Activated T-cell treated with anti-CD3 and anti-CD28 coated beads, Interleukin-2, amount 50 U/mL, for 72 hours (primary cell): ENCODE data around the gene ZNF729. TPM values are rescaled to one million over a fixed set of nuclear protein-coding genes. Genes with fewer than 3 reads are reported as not detected.
"Not testable (repeated sequence)": the region's sequence is repeated elsewhere in the genome, so short reads cannot be mapped to it uniquely, and the experiment has no call there.

Source experiments
- ATAC-seq, 2 donors: fragments of 150-1000 bp; cut with Tn5 transposase; replicated peaks in 1 of 2; 2 replicates each; pipeline ENCODE4 v1.10.0; 2021; ENCODE audit warnings: moderate library complexity in 2 of 2, mild to moderate bottlenecking in 1 of 2
- DNase-seq, 2 donors: peaks; one replicate each; pipeline ENCODE4 v3.0.0; 2021 to 2022; ENCODE audit warnings: mixed read lengths in 1 of 2
- H3K27ac Mint-ChIP-seq: one replicate; pipeline ENCODE4 v1.8.0; 2022; ENCODE audit warnings: mild to moderate bottlenecking, moderate library complexity, mixed read lengths
- H3K27me3 Mint-ChIP-seq: one replicate; pipeline ENCODE4 v1.8.0; 2022; ENCODE audit warnings: low read depth, mixed read lengths
- H3K36me3 Mint-ChIP-seq, 2 donors: one replicate each; pipeline ENCODE4 v1.8.0; 2022; ENCODE audit warnings: mixed read lengths in 2 of 2, mild to moderate bottlenecking in 1 of 2; ENCODE audit not compliant: insufficient read depth in 2 of 2
- H3K4me1 Mint-ChIP-seq: one replicate; pipeline ENCODE4 v1.8.0; 2022; ENCODE audit warnings: low read depth, mixed read lengths
- H3K4me3 Mint-ChIP-seq, 2 donors: one replicate each; pipeline ENCODE4 v1.8.0; 2022; ENCODE audit warnings: mild to moderate bottlenecking in 2 of 2, mixed read lengths in 2 of 2, moderate library complexity in 2 of 2
- H3K9me3 Mint-ChIP-seq, 2 donors: one replicate each; pipeline ENCODE4 v1.8.0; 2022; ENCODE audit warnings: mixed read lengths in 2 of 2
- total RNA-seq, 2 donors: library from RNA; stranded (reverse); gene quantifications; one replicate each; pipeline ENCODE4 v1.2.3, GENCODE V29; 2022

ZNF729 gene
- not detected for total RNA-seq

GRCh38 chr19:22286151-22286810 lies at the start of gene ZNF729:
ZNF729 (plus strand) TSS chr19:22286441; CDS start chr19:22286526, 85 bp downstream.
- DNase-seq (no peak), ATAC-seq (no peak)
- Mint-ChIP-seq H3K4me1 (no peaks in the 10 kb centered on the region), H3K4me3 (no peak within 1 kb of the TSS), H3K27me3 (no peaks in the 10 kb centered on the region), H3K36me3 (peaks cover 0 to 10% of the 10 kb centered on the region in 2 donors), H3K27ac (no peak within 1 kb of the TSS), H3K9me3 (peaks cover 5 to 8% of the 10 kb centered on the region in 2 donors)

DNA sequence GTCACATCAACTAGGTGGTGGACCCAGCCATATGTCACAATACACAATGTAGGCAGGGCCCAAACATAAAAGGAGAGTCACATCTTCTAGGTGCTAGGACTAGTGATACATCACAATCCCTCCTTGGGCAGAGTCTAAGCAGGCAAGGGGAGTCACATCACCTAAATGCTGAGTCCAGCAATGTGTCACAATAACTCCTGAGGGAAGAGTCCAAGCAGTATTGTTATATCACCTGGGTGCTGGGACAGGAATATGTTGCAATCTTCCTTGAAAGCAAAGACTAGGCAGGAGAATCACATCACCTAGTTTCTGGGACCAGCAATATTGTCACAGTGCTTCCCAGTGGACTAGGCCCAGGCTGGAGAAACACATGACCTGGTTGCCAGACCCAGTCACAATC lies 29.4 kb upstream of the ZNF729 start:
- Mint-ChIP-seq H3K36me3 (peaks cover 3 to 8% of the 10 kb centered on the region in 2 donors), H3K4me1 (no peaks in the 10 kb centered on the region), H3K27ac (no peak overlapping the region), H3K9me3 (peaks cover 3 to 14% of the 10 kb centered on the region in 2 donors), H3K4me3 (no peak overlapping the region), H3K27me3 (no peaks in the 10 kb centered on the region)
- no peak for ATAC-seq
- no peak for DNase-seq

- H3K27me3 Mint-ChIP-seq = no peaks in the 10 kb centered on the region
- no peak for ATAC-seq
- H3K4me1 Mint-ChIP-seq = no peaks in the 10 kb centered on the region
- H3K9me3 Mint-ChIP-seq = peaks cover 3 to 14% of the 10 kb centered on the region in 2 donors
- DNase-seq = no peak
- no peak overlapping the region for H3K27ac Mint-ChIP-seq
- H3K4me3 Mint-ChIP-seq = no peak overlapping the region
- H3K36me3 Mint-ChIP-seq = peaks cover 3 to 8% of the 10 kb centered on the region in 2 donors
Measured at GRCh38 chr19:22257381-22257780, 28.9 kb upstream of the ZNF729 start.

GRCh38 chr19:22257916-22258315 lies 28.3 kb upstream of the ZNF729 start:
- Mint-ChIP-seq H3K27me3 (no peaks in the 10 kb centered on the region), H3K4me3 (no peak overlapping the region), H3K9me3 (peaks cover 3 to 14% of the 10 kb centered on the region in 2 donors), H3K27ac (no peak overlapping the region), H3K4me1 (no peaks in the 10 kb centered on the region), H3K36me3 (peaks cover 3 to 8% of the 10 kb centered on the region in 2 donors)
- ATAC-seq = no peak
- no peak for DNase-seq

DNA sequence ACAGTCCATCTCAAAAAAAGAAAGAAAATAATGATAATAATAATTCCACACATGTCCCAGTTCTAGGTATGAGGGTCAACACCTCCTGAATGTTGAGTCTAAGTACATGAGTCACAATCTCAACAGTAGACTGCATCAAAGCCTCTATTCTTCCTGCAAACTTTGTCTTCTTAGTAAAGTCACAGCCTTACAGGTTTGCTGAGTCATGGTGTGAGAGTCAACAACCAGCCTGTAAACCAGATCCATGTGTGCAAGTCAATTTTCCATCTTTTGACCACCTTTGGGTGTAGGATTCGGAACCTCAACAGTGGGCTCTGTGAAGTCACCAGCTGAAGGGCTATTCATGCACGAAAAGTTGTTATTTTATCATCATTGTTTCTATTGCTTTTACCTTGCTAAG lies 25.7 kb upstream of the ZNF729 start:
- Mint-ChIP-seq H3K27me3 (no peaks in the 10 kb centered on the region), H3K36me3 (peaks cover 3 to 8% of the 10 kb centered on the region in 2 donors), H3K4me1 (no peaks in the 10 kb centered on the region), H3K27ac (no peak overlapping the region), H3K9me3 (peaks cover 6 to 11% of the 10 kb centered on the region in 2 donors), H3K4me3 (no peak overlapping the region)
- DNase-seq (no peak), ATAC-seq (no peak)

DNA sequence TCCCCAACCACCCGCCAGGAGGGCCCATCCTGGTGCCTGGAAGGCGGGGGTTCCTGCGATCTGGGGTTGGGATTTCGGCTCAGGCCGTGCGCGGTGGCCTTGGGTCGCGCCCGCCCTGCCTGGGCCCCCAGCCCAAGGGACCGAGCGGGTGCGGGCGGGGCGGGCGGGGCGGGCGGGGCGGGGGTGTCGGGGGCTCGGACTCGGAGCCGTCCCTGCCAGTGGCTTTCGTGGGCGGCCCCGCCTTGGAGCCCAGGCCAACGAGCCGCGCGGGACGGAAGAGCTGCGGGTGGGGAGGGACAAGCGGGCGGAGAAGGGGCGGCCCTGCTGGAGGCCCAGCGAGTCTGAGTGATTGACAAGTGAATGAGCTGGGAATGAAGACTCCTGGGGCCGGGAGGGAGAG lies 24.6 kb upstream of the ZNF729 start:
- H3K27me3 Mint-ChIP-seq = no peaks in the 10 kb centered on the region
- peaks cover 4 to 9% of the 10 kb centered on the region in 2 donors for H3K9me3 Mint-ChIP-seq
- no peak overlapping the region for H3K27ac Mint-ChIP-seq
- no peak for ATAC-seq
- peaks cover 3 to 8% of the 10 kb centered on the region in 2 donors for H3K36me3 Mint-ChIP-seq
- no peak overlapping the region for H3K4me3 Mint-ChIP-seq
- no peaks in the 10 kb centered on the region for H3K4me1 Mint-ChIP-seq
- no peak for DNase-seq

GRCh38 chr19:22263121-22263520 lies 23.1 kb upstream of the ZNF729 start:
- H3K27me3 Mint-ChIP-seq = no peaks in the 10 kb centered on the region
- H3K36me3 Mint-ChIP-seq = peaks cover 3 to 17% of the 10 kb centered on the region in 2 donors
- DNase-seq (no peak), ATAC-seq (no peak)
- H3K27ac Mint-ChIP-seq = no peak overlapping the region
- H3K4me3 Mint-ChIP-seq = no peak overlapping the region
- peaks cover 16 to 17% of the 10 kb centered on the region in 2 donors for H3K9me3 Mint-ChIP-seq
- H3K4me1 Mint-ChIP-seq = no peaks in the 10 kb centered on the region

GRCh38 chr19:22321554-22321953 lies 35.3 kb downstream of the ZNF729 start:
- not testable (repeated sequence) for DNase-seq, H3K27ac Mint-ChIP-seq, ATAC-seq, H3K4me1 Mint-ChIP-seq, H3K4me3 Mint-ChIP-seq, H3K27me3 Mint-ChIP-seq
- H3K9me3 Mint-ChIP-seq = peaks cover 16 to 19% of the 10 kb centered on the region in 2 donors
- peaks cover 3 to 10% of the 10 kb centered on the region in 2 donors for H3K36me3 Mint-ChIP-seq

- no peak overlapping the region for H3K27ac Mint-ChIP-seq
- no peaks in the 10 kb centered on the region for H3K4me1 Mint-ChIP-seq
- no peak for DNase-seq
- no peak overlapping the region for H3K4me3 Mint-ChIP-seq
- H3K9me3 Mint-ChIP-seq = peaks cover 28 to 36% of the 10 kb centered on the region in 2 donors
- no peaks in the 10 kb centered on the region for H3K27me3 Mint-ChIP-seq
- no peak for ATAC-seq
- peaks cover 2 to 10% of the 10 kb centered on the region in 2 donors for H3K36me3 Mint-ChIP-seq
Measured at GRCh38 chr19:22326219-22326618, 40.0 kb downstream of the ZNF729 start.

DNA sequence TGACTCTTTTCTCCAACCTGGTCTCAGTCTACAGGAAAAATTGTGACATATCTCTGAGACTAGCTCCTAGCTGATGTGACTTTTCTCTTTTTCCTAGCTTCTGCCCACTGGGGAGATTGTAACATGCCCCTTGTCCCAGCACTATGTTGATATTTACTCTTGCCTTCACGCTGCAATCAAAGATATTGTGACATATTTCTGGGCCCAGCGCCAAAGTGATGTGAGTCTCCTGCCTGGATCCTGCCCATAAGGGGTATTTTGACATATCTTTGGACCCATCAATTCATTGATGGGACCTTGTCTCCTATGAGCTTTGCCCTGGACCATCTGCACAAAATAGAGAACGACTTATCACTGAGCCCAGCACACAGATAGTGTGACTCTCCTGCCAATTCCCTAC lies 41.1 kb downstream of the ZNF729 start:
- peaks cover 28 to 34% of the 10 kb centered on the region in 2 donors for H3K9me3 Mint-ChIP-seq
- H3K27ac Mint-ChIP-seq = no peak overlapping the region
- H3K27me3 Mint-ChIP-seq = no peaks in the 10 kb centered on the region
- H3K4me1 Mint-ChIP-seq = no peaks in the 10 kb centered on the region
- H3K36me3 Mint-ChIP-seq = peaks cover 2 to 10% of the 10 kb centered on the region in 2 donors
- no peak for DNase-seq
- H3K4me3 Mint-ChIP-seq = no peak overlapping the region
- ATAC-seq = no peak

DNA sequence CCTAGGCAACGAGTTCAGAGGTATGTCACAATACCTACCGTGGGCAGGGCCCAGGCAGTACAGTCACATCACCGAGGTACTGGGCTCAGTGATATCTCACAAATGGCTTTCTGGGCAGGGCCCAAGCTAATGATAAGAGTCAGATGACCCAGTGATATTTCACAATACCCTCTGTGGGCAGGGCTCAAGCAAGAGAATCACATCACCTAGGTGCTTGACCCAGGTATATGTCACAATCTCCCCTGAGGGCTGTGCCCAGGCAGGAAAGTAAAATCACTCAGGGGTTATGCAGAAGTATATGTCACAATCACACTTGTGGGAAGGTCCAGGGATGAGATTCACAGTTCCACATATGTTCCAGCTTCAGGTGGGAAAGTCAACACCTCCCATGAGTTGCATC lies 45.3 kb downstream of the ZNF729 start:
- Mint-ChIP-seq H3K9me3 (peaks cover 23 to 30% of the 10 kb centered on the region in 2 donors), H3K36me3 (peaks cover 0 to 8% of the 10 kb centered on the region in 2 donors), H3K27me3 (no peaks in the 10 kb centered on the region), H3K4me1 (no peaks in the 10 kb centered on the region), H3K27ac (no peak overlapping the region), H3K4me3 (no peak overlapping the region)
- DNase-seq (no peak), ATAC-seq (no peak)

DNA sequence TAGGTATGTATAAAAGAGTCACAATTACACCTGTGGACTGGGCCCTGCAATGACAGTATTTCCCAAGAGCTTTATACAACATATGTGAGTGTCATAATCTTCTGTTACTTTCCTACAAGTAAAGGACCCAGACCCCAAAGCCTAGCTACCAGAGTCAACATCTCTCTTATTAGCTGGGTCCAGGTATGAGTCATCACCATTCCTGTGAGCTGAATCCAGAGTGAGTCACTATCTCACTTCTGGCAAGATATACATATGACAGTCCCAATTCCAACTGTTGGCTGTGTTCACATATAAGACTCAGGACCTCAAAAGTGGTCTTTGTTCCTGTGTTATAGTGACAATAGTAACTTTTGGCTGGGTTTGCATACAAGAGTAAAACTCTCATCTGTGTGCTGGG lies 46.7 kb downstream of the ZNF729 start:
- Mint-ChIP-seq H3K27me3 (no peaks in the 10 kb centered on the region), H3K36me3 (peaks cover 0 to 8% of the 10 kb centered on the region in 2 donors), H3K4me1 (no peaks in the 10 kb centered on the region), H3K9me3 (peaks cover 26 to 30% of the 10 kb centered on the region in 2 donors), H3K4me3 (no peak overlapping the region), H3K27ac (no peak overlapping the region)
- no peak for DNase-seq
- no peak for ATAC-seq

- Mint-ChIP-seq H3K27me3 (no peaks in the 10 kb centered on the region), H3K4me1 (no peaks in the 10 kb centered on the region), H3K27ac (no peak overlapping the region), H3K9me3 (peaks cover 18 to 19% of the 10 kb centered on the region in 2 donors), H3K4me3 (no peak overlapping the region), H3K36me3 (peaks cover 0 to 8% of the 10 kb centered on the region in 2 donors)
- no peak for ATAC-seq
- no peak for DNase-seq
Measured at GRCh38 chr19:22335716-22336115, 49.5 kb downstream of the ZNF729 start.

GRCh38 chr19:22354665-22355064 lies 68.4 kb downstream of the ZNF729 start:
- Mint-ChIP-seq H3K27me3 (no peaks in the 10 kb centered on the region), H3K27ac (no peak overlapping the region), H3K4me3 (no peak overlapping the region), H3K9me3 (peaks cover 7 to 10% of the 10 kb centered on the region in 2 donors), H3K36me3 (peaks cover 0 to 1% of the 10 kb centered on the region in 2 donors), H3K4me1 (no peaks in the 10 kb centered on the region)
- ATAC-seq = no peak
- DNase-seq = no peak
